Spleen (tissue), 11 donors: ENCODE data around the gene MAEA. TPM values are rescaled to one million over a fixed set of nuclear protein-coding genes. Genes with fewer than 3 reads are reported as not detected.
A peak's percentile ranks its signal among the peaks of the same experiment; 100 is the strongest.

Experiments
- DNase-seq: peaks from one replicate; pipeline ENCODE4 v3.0.0-alpha.2; 2020
- H3K27ac ChIP-seq, 8 donors: fragments of 200-600 bp; sonication (generic) in 7 of 8; 1 replicate in 4 of 8; 2 replicates in 4 of 8; pipeline versions ENCODE4 v1.5.0 to v1.8.0; 2016 to 2021; ENCODE audit warnings: inconsistent platforms in 4 of 8, mild to moderate bottlenecking in 4 of 8, moderate library complexity in 1 of 8
- H3K27me3 ChIP-seq, 7 donors: fragments of 200-600 bp; sonication (generic) in 6 of 7; replicated peaks in 1 of 7; 1 replicate in 4 of 7; 2 replicates in 3 of 7; pipeline versions ENCODE4 v1.5.0 to v1.8.0; 2016 to 2021; ENCODE audit warnings: inconsistent platforms in 3 of 7, mild to moderate bottlenecking in 1 of 7
- H3K36me3 ChIP-seq, 6 donors: fragments of 200-600 bp; sonication (generic) in 5 of 6; 1 replicate in 4 of 6; 2 replicates in 2 of 6; pipeline versions ENCODE4 v1.5.0 to v1.8.0; 2016 to 2021; ENCODE audit warnings: inconsistent platforms in 2 of 6
- H3K4me1 ChIP-seq, 6 donors: fragments of 200-600 bp; sonication (generic) in 5 of 6; 1 replicate in 3 of 6; 2 replicates in 3 of 6; pipeline versions ENCODE4 v1.5.0 to v1.8.0; 2016 to 2021; ENCODE audit warnings: inconsistent platforms in 3 of 6
- H3K4me3 ChIP-seq, 8 donors: fragments of 200-600 bp; sonication (generic) in 7 of 8; 1 replicate in 4 of 8; 2 replicates in 4 of 8; pipeline versions ENCODE4 v1.5.0 to v1.8.0; 2016 to 2021; ENCODE audit warnings: inconsistent platforms in 4 of 8, mild to moderate bottlenecking in 4 of 8, moderate library complexity in 2 of 8
- H3K9me3 ChIP-seq, 8 donors: fragments of 200-600 bp; sonication (generic) in 7 of 8; 1 replicate in 4 of 8; 2 replicates in 4 of 8; pipeline versions ENCODE4 v1.5.0 to v1.8.0; 2016 to 2021; ENCODE audit warnings: inconsistent platforms in 4 of 8
- POLR2A ChIP-seq, 3 donors: fragments of 450-650 bp; IDR thresholded peaks; one replicate each; pipeline ENCODE4 v1.5.1; 2017; ENCODE audit warnings: antibody characterized with exemption in 3 of 3, mild to moderate bottlenecking in 1 of 3
- POLR2AphosphoS5 ChIP-seq, 3 donors: sonication (generic); formaldehyde crosslinking; IDR thresholded peaks; one replicate each; pipeline ENCODE4 v1.5.1; 2017; ENCODE audit warnings: antibody characterized with exemption in 3 of 3
- WGBS, 5 donors: extraction: QIAGEN DNeasy Blood & Tissue Kit in 3 of 5; methylation state at CpG; one replicate each; pipeline versions ENCODE4 v1.1.5 to v1.1.7; 2013 to 2018; 5-methylcytosine and 5-hydroxymethylcytosine counted together
- intact Hi-C: fragments of 100-400 bp; cut with DNase I; formaldehyde crosslinking; loops from one replicate; pipeline ENCODE4 v1.15.0; 2023; ENCODE audit warnings: low total_unique reads
- polyA plus RNA-seq, 3 donors: library from polyadenylated mRNA; stranded (reverse); fragments of 200-250 nt; gene quantifications; one replicate each; pipeline ENCODE4 v1.2.1, GENCODE V29; 2013
- total RNA-seq, 7 donors: library from RNA; depleted of rRNA in 3 of 7; stranded (reverse); fragments of >200 nt in 3 of 7; fragmentation: NEBNext Ultra II Directional in 4 of 7; extraction: Animal tissue kit (Norgen Biotek cat#: 25700) in 4 of 7; gene quantifications; one replicate each; pipeline versions ENCODE4 v1.1.0 to v1.2.1, GENCODE V29; 2016 to 2021
- TF ChIP-seq, protein P1 (sequence below), 11 experiments: fragments of 200-600 bp in 7 of 11; fragments of 450-650 bp in 4 of 11; sonication (generic) in 4 of 11; IDR thresholded peaks in 8 of 11; conservative IDR thresholded peaks in 3 of 11; 1 replicate in 7 of 11; 2 replicates in 4 of 11; pipeline versions ENCODE4 v1.4.0 to v1.8.0; 2016 to 2021; ENCODE audit warnings: antibody characterized with exemption in 11 of 11, inconsistent platforms in 4 of 11, mild to moderate bottlenecking in 1 of 11
- donor health status: healthy with polysubstance abuse.
- donor health status: DM: no; HTN: no; CAD: no; lungs with moderate emphysema.
- donor health status: DM: no; HTN: no; CAD: no.
- donor health status: Bipolar disorder and iron deficiency.
- donor health status: healthy.
- donor health status: DM: no; HTN: no; CAD: no.
- donor health status: DM: yes; HTN: yes; CAD: no.

The MAEA gene
- total and polyA plus RNA-seq, 10 donors, result 46.6 to 112 (median 80.1) TPM

DNA sequence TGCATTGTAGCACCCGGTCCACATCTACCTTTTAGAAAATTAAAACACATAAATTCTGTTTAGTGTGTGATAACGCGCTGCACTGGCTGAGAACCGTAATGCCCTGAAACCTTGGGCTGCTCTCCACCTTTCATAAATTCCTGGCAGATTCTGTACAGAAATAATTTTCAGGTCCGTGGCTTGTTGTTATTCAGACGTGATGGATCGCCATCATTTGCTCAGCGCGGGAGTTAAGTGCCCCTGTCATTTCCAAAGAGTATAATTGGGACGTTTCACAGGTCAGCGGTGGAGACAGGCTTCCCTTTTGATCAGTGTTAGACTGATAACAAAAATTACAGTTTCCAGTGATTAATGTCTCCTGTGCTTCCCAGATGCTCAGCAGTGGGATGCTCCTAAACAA is 73.8 kb downstream of the MAEA start:
- no peak overlapping the region for H3K27ac ChIP-seq
- TF ChIP-seq POLR2A (IDR thresholded peaks at IDR 0.05) (no peak), POLR2AphosphoS5 (IDR thresholded peaks at IDR 0.05) (no peak)
- TF ChIP-seq, protein P1, sequence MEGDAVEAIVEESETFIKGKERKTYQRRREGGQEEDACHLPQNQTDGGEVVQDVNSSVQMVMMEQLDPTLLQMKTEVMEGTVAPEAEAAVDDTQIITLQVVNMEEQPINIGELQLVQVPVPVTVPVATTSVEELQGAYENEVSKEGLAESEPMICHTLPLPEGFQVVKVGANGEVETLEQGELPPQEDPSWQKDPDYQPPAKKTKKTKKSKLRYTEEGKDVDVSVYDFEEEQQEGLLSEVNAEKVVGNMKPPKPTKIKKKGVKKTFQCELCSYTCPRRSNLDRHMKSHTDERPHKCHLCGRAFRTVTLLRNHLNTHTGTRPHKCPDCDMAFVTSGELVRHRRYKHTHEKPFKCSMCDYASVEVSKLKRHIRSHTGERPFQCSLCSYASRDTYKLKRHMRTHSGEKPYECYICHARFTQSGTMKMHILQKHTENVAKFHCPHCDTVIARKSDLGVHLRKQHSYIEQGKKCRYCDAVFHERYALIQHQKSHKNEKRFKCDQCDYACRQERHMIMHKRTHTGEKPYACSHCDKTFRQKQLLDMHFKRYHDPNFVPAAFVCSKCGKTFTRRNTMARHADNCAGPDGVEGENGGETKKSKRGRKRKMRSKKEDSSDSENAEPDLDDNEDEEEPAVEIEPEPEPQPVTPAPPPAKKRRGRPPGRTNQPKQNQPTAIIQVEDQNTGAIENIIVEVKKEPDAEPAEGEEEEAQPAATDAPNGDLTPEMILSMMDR (IDR thresholded peaks at IDR 0.05 in 8 of 11, conservative IDR thresholded peaks at IDR 0.05 in 3 of 11), result no peak
- 86 to 95% (median 93%) methylated on average over 11 of the region's 11 CpGs for WGBS, 5 donors
- DNase-seq, result no peak
- no peak overlapping the region for H3K4me3 ChIP-seq
- H3K4me1 ChIP-seq, result peaks cover 0 to 8% (median 0%) of the 10 kb centered on the region in 6 donors
- H3K9me3 ChIP-seq, result no peaks in the 10 kb centered on the region
- intact Hi-C loops, result no loop called here
- H3K36me3 ChIP-seq, result peaks cover 0 to 91% (median 20%) of the 10 kb centered on the region in 6 donors
- H3K27me3 ChIP-seq, result no peaks in the 10 kb centered on the region

- intact Hi-C loops, result no loop called here
- H3K27me3 ChIP-seq, result no peaks in the 10 kb centered on the region
- TF ChIP-seq, protein P1 (IDR thresholded peaks at IDR 0.05 in 8 of 11, conservative IDR thresholded peaks at IDR 0.05 in 3 of 11), result no peak
- TF ChIP-seq POLR2AphosphoS5 (IDR thresholded peaks at IDR 0.05) (no peak), POLR2A (IDR thresholded peaks at IDR 0.05) (no peak)
- peaks cover 0 to 8% (median 0%) of the 10 kb centered on the region in 6 donors for H3K4me1 ChIP-seq
- WGBS, 5 donors, result 86 to 94% (median 88%) methylated on average over 4 to 18 of the region's 18 CpGs
- peaks cover 0 to 91% (median 16%) of the 10 kb centered on the region in 6 donors for H3K36me3 ChIP-seq
- DNase-seq, result no peak
- H3K9me3 ChIP-seq, result no peaks in the 10 kb centered on the region
- H3K4me3 ChIP-seq, result no peak overlapping the region
- no peak overlapping the region for H3K27ac ChIP-seq
Measured at GRCh38 chr4:1364217-1364616, 74.5 kb downstream of the MAEA start.

DNA sequence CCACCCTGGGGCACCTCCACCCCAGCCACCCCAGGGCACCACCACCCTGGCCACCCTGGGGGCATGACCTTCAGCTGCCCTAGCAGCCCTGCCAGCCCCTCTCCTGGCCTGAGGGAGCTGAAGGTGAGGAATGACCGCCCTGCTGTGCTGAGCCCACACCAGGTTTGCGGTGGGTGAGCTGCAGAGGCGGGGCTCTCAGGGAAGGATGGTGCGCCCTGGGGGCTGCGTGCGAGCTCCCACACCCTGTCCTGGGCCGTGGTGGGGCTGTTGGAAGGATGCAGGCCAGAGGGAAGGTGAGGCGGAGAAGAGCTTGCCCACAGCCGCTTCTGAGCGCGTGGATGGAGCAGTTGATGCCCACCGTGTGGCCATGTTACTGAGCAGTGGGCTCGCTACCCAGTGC is 75.1 kb downstream of the MAEA start:
- H3K27me3 ChIP-seq, result no peaks in the 10 kb centered on the region
- TF ChIP-seq, protein P1 (IDR thresholded peaks at IDR 0.05 in 8 of 11, conservative IDR thresholded peaks at IDR 0.05 in 3 of 11), result no peak
- TF ChIP-seq POLR2AphosphoS5 (IDR thresholded peaks at IDR 0.05) (no peak), POLR2A (IDR thresholded peaks at IDR 0.05) (no peak)
- no peak overlapping the region for H3K4me3 ChIP-seq
- no peaks in the 10 kb centered on the region for H3K9me3 ChIP-seq
- intact Hi-C loops, result no loop called here
- WGBS, 5 donors, result 87 to 98% (median 96%) methylated on average over 12 to 13 of the region's 13 CpGs
- no peak overlapping the region for H3K27ac ChIP-seq
- H3K36me3 ChIP-seq, result peaks cover 0 to 90% (median 16%) of the 10 kb centered on the region in 6 donors
- peak; percentile 56 for DNase-seq
- H3K4me1 ChIP-seq, result peaks cover 0 to 6% (median 0%) of the 10 kb centered on the region in 6 donors

DNA sequence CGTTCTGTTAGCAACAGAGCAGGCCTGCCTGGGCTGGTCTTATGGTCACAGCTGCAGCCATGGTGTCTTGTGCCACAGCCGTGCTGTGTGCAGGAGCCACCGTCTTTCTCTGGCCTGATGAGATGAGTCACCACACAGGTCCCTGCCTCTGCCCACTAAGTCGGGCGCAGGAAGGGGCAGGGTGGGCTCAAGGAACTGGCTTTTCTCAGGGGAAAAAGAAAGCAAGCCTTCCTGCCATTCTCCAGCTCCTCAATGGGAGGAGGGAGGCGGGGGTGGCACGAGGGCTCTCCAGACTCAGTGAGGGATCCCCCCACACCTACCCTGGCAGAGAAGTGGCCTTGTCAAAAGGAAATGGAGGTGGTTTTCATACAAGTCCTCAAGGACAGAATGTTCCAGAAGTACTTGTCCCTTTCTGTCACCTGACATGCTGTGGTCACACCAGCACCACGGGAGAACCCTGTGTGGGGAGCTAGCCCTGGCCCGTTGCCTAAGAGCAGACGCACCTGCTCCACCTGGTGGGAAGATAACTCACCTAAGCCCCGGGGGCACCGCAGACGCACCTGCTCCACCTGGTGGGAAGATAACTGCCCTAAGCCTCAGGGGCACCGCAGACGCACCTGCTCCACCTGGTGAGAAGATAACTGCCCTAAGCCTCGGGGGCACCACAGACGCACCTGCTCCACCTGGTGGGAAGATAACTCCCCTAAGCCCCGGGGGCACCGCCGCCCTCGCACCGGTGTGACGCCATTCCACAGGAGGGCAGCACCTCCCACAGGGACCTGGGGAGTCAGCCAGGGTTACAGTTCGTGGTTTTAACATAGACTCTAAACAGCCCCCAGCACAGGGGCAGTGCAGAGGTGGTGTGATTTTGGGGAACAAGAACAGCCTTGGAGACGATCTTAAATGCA is 75.8 kb downstream of the MAEA start:
- H3K9me3 ChIP-seq, result no peaks in the 10 kb centered on the region
- peak; percentile 69 for DNase-seq
- no peak overlapping the region for H3K4me3 ChIP-seq
- 61 to 87% (median 78%) methylated on average over 20 to 25 of the region's 25 CpGs for WGBS, 5 donors
- TF ChIP-seq, protein P1 (IDR thresholded peaks at IDR 0.05 in 8 of 11, conservative IDR thresholded peaks at IDR 0.05 in 3 of 11), result no peak
- TF ChIP-seq POLR2AphosphoS5 (IDR thresholded peaks at IDR 0.05) (peak in 1 of 3 donors; percentile 18), POLR2A (IDR thresholded peaks at IDR 0.05) (no peak)
- no peaks in the 10 kb centered on the region for H3K27me3 ChIP-seq
- H3K36me3 ChIP-seq, result peaks cover 0 to 90% (median 17%) of the 10 kb centered on the region in 6 donors
- no peak overlapping the region for H3K27ac ChIP-seq
- intact Hi-C loops, result no loop called here
- H3K4me1 ChIP-seq, result no peaks in the 10 kb centered on the region
